Chondrocyte (in vitro differentiated cells): ENCODE data around the gene PDZD8. TPM values are rescaled to one million over a fixed set of nuclear protein-coding genes. Genes with fewer than 3 reads are reported as not detected.
"Not testable (repeated sequence)": the region's sequence is repeated elsewhere in the genome, so short reads cannot be mapped to it uniquely, and the experiment has no call there.

Source experiments
- DNase-seq: peaks from one replicate; pipeline ENCODE4 v3.0.0; 2021; ENCODE audit warnings: mixed read lengths, low spot score
- H3K27ac Mint-ChIP-seq: one replicate; pipeline ENCODE4 v1.8.0; 2021; ENCODE audit warnings: mild to moderate bottlenecking, moderate library complexity, mixed read lengths; ENCODE audit not compliant: unreplicated experiment
- H3K27me3 Mint-ChIP-seq: 2 replicates; pipeline ENCODE4 v1.8.0; 2021; ENCODE audit warnings: low read depth, mixed read lengths
- H3K36me3 Mint-ChIP-seq: 2 replicates; pipeline ENCODE4 v1.8.0; 2021; ENCODE audit warnings: low read depth, mixed read lengths
- H3K4me1 Mint-ChIP-seq: 2 replicates; pipeline ENCODE4 v1.8.0; 2021; ENCODE audit warnings: low read depth, mild to moderate bottlenecking, mixed read lengths
- H3K4me3 Mint-ChIP-seq: one replicate; pipeline ENCODE4 v1.8.0; 2021; ENCODE audit warnings: mild to moderate bottlenecking, moderate library complexity, mixed read lengths; ENCODE audit not compliant: unreplicated experiment
- H3K9me3 Mint-ChIP-seq: 2 replicates; pipeline ENCODE4 v1.8.0; 2021; ENCODE audit warnings: low read depth, mixed read lengths
- CTCF ChIP-seq: fragments of 200-600 bp; sonication (generic); IDR thresholded peaks from 2 replicates; pipeline ENCODE4 v1.5.0; 2021; ENCODE audit warnings: antibody characterized with exemption, mild to moderate bottlenecking, moderate library complexity
- total RNA-seq: library from RNA; stranded (reverse); gene quantifications from 3 replicates; pipeline ENCODE4 v1.2.1, GENCODE V29; 2021

Gene PDZD8
- total RNA-seq, 1 donor from 2014 or later = 36.3 TPM

- Mint-ChIP-seq H3K27me3 (no peaks in the 10 kb centered on the region), H3K36me3 (peaks cover 4% of the 10 kb centered on the region), H3K4me3 (no peak overlapping the region), H3K4me1 (peaks cover 4% of the 10 kb centered on the region), H3K9me3 (peaks cover 3% of the 10 kb centered on the region), H3K27ac (no peak overlapping the region)
- TF ChIP-seq CTCF = no peak
- no peak for DNase-seq
Measured at GRCh38 chr10:117294039-117294645, 81.1 kb downstream of the PDZD8 start.

GRCh38 chr10:117290872-117291271, 84.4 kb downstream of the PDZD8 start:
- H3K9me3 Mint-ChIP-seq, H3K27me3 Mint-ChIP-seq, H3K36me3 Mint-ChIP-seq, DNase-seq, H3K4me3 Mint-ChIP-seq, H3K4me1 Mint-ChIP-seq, H3K27ac Mint-ChIP-seq: not testable (repeated sequence)

- Mint-ChIP-seq H3K9me3 (no peaks in the 10 kb centered on the region), H3K36me3 (peaks cover 20% of the 10 kb centered on the region), H3K4me1 (peaks cover 4% of the 10 kb centered on the region), H3K27ac (no peak overlapping the region), H3K4me3 (no peak overlapping the region), H3K27me3 (no peaks in the 10 kb centered on the region)
- TF ChIP-seq CTCF = no peak
- DNase-seq = no peak
Measured at GRCh38 chr10:117284716-117285494, 90.3 kb downstream of the PDZD8 start.

- Mint-ChIP-seq H3K27me3 (no peaks in the 10 kb centered on the region), H3K4me1 (peaks cover 8% of the 10 kb centered on the region), H3K4me3 (no peak overlapping the region), H3K27ac (no peak overlapping the region), H3K36me3 (peaks cover 2% of the 10 kb centered on the region), H3K9me3 (no peaks in the 10 kb centered on the region)
- no peak for TF ChIP-seq CTCF
- no peak for DNase-seq
Measured at GRCh38 chr10:117277675-117278074, 97.6 kb downstream of the PDZD8 start.

- Mint-ChIP-seq H3K9me3 (no peaks in the 10 kb centered on the region), H3K36me3 (no peaks in the 10 kb centered on the region), H3K27me3 (no peaks in the 10 kb centered on the region), H3K4me1 (peaks cover 8% of the 10 kb centered on the region), H3K4me3 (no peak overlapping the region), H3K27ac (no peak overlapping the region)
- DNase-seq = no peak
- no peak for TF ChIP-seq CTCF
Measured at GRCh38 chr10:117275121-117275520, 100.1 kb downstream of the PDZD8 start.
